HepG2 (cell line): Measurements from ENCODE around the gene XRCC3. TPM values are rescaled to one million over a fixed set of nuclear protein-coding genes. Genes with fewer than 3 reads are reported as not detected.

Source experiments
- ATAC-seq: fragments of 200-7000 bp; cut with Tn5 transposase; 3 replicates; pipeline ENCODE4 v1.9.1; 2020; ENCODE audit warnings: mild to moderate bottlenecking, moderate library complexity
- BruUV-seq: library from RNA; stranded (reverse); fragments of 400-500 nt; replicated peaks from 2 replicates; lab custom pipeline; 2021; lab: Mats Ljungman, UMichigan
- CTCF ChIA-PET: fragments of 300-600 bp; formaldehyde crosslinking; extraction: SDS; loops from one replicate; lab custom pipeline; 2021; ENCODE audit warnings: low total read pairs, inconsistent platforms, low intra/inter-chr PET ratio; lab: Yijun Ruan, JAX
- POLR2A ChIA-PET: fragments of 350-600 bp; sonication (Branson Sonifier 250); formaldehyde crosslinking; loops from one replicate; lab custom pipeline; 2020; ENCODE audit warnings: antibody characterized with exemption, inconsistent platforms; lab: Yijun Ruan, JAX
- DNase-seq: peaks from one replicate; pipeline ENCODE4 v3.0.0-alpha.2; 2015; ENCODE audit warnings: low spot score
- FAIRE-seq: peaks from 3 replicates; lab custom pipeline; 2011; peaks lifted over from hg19 to GRCh38; lab: Jason Lieb, UNC
- H2AFZ ChIP-seq: one replicate; pipeline ENCODE4 v1.6.1; 2011; ENCODE audit warnings: low read length, inconsistent platforms
- H3K27ac ChIP-seq: fragments of 300-600 bp; 3 replicates; pipeline ENCODE4 v1.8.0; 2011; ENCODE audit warnings: mixed run types, mild to moderate bottlenecking, mixed read lengths, low read length, inconsistent platforms; ENCODE audit not compliant: insufficient read depth; ENCODE audit errors: extremely low read length
- H3K27me3 ChIP-seq, 2 experiments: fragments of 200-600 bp in 1 of 2; 2 replicates in 1 of 2; 3 replicates in 1 of 2; pipeline versions ENCODE4 v1.6.0 to v1.8.0; 2011; ENCODE audit warnings: low read length in 2 of 2, mild to moderate bottlenecking in 2 of 2, moderate library complexity in 2 of 2, inconsistent platforms in 1 of 2; ENCODE audit not compliant: insufficient read depth in 2 of 2, control insufficient read depth in 1 of 2
- H3K36me3 ChIP-seq, 2 experiments: fragments of 200-600 bp in 1 of 2; replicated peaks in 1 of 2; 2 replicates in 1 of 2; 3 replicates in 1 of 2; pipeline versions ENCODE4 v1.5.1 to v1.8.0; 2011; ENCODE audit warnings: low read length in 2 of 2, inconsistent platforms in 1 of 2; ENCODE audit not compliant: insufficient read depth in 2 of 2, control insufficient read depth in 1 of 2
- H3K4me1 ChIP-seq: 2 replicates; pipeline ENCODE4 v1.5.1; 2012; ENCODE audit warnings: low read length, inconsistent platforms; ENCODE audit not compliant: insufficient read depth
- H3K4me2 ChIP-seq: 2 replicates; pipeline ENCODE4 v1.6.0; 2011; ENCODE audit warnings: low read depth, low read length, inconsistent platforms
- H3K4me3 ChIP-seq, 3 experiments: fragments of 200-600 bp in 1 of 3; sonication (generic), shearing (Covaris generic) in 1 of 3; replicated peaks in 1 of 3; 2 replicates each; pipeline ENCODE4 v1.5.1; 2011 to 2016; ENCODE audit warnings: low read length in 3 of 3, inconsistent platforms in 2 of 3, low read depth in 2 of 3, mild to moderate bottlenecking in 2 of 3, control low read depth in 1 of 3, mixed read lengths in 1 of 3; ENCODE audit not compliant: insufficient read depth in 1 of 3
- H3K79me2 ChIP-seq: one replicate; pipeline ENCODE4 v1.6.1; 2011; ENCODE audit warnings: low read length, inconsistent platforms; ENCODE audit not compliant: insufficient read depth
- H3K9ac ChIP-seq: 2 replicates; pipeline ENCODE4 v1.6.0; 2011; ENCODE audit warnings: mild to moderate bottlenecking, low read depth, low read length, inconsistent platforms; ENCODE audit not compliant: insufficient read depth
- H3K9me3 ChIP-seq: 2 replicates; pipeline ENCODE4 v1.5.1; 2012; ENCODE audit warnings: mild to moderate bottlenecking, low read length
- H4K20me1 ChIP-seq: 2 replicates; pipeline ENCODE4 v1.6.0; 2011; ENCODE audit warnings: inconsistent platforms, mild to moderate bottlenecking, low read length, moderate library complexity; ENCODE audit not compliant: insufficient read depth
- GLI4 ChIP-seq: sonication (generic); formaldehyde crosslinking; IDR thresholded peaks from 2 replicates; pipeline ENCODE4 v1.5.1; 2020; ENCODE audit warnings: missing genetic modification reagents, mild to moderate bottlenecking, moderate library complexity, borderline replicate concordance
- KMT2B ChIP-seq: IDR thresholded peaks from 2 replicates; pipeline ENCODE4 v1.6.1; 2016; ENCODE audit warnings: missing genetic modification reagents, missing compliant biosample characterization
- ONECUT2 ChIP-seq: sonication (generic); formaldehyde crosslinking; IDR thresholded peaks from 2 replicates; pipeline ENCODE4 v1.4.0; 2020; ENCODE audit warnings: missing genetic modification reagents
- SIN3B ChIP-seq: fragments of 150-350 bp; IDR thresholded peaks from 2 replicates; pipeline ENCODE4 v1.6.1; 2014; ENCODE audit warnings: low read length
- ZBTB7A ChIP-seq: sonication (generic); formaldehyde crosslinking; IDR thresholded peaks from 2 replicates; pipeline ENCODE4 v1.8.0; 2022; ENCODE audit warnings: mild to moderate bottlenecking, missing genetic modification reagents
- ZNF75D ChIP-seq: sonication (generic); formaldehyde crosslinking; IDR thresholded peaks from 2 replicates; pipeline ENCODE4 v1.8.1; 2023; ENCODE audit warnings: missing genetic modification reagents, mild to moderate bottlenecking, borderline replicate concordance
- WGBS: methylation state at CpG from one replicate; pipeline ENCODE4 v1.1.6; 2017; ENCODE audit warnings: low lambda C conversion rate; 5-methylcytosine and 5-hydroxymethylcytosine counted together
- in situ Hi-C: cut with HindIII; loops from 2 replicates; pipeline ENCODE4 v1.10.0; 2017; ENCODE audit warnings: low pct_unique_long_range_greater_than_20kb; ENCODE audit not compliant: extremely low pct_ligation_motif_present
- intact Hi-C: fragments of 100-400 bp; cut with micrococcal nuclease; formaldehyde crosslinking; loops from one replicate; pipeline ENCODE4 v1.10.0; 2022; ENCODE audit not compliant: unreplicated experiment
- polyA plus RNA-seq, 8 experiments: library from polyadenylated mRNA; depleted of rRNA in 3 of 8; stranded (reverse) in 7 of 8; unstranded in 1 of 8; fragments of >200 nt; fragmentation: Illumina TruSeq in 4 of 8; extraction: Trizol in 4 of 8; gene quantifications; 2 replicates each; pipeline versions ENCODE4 v1.2.1 to v1.2.3, GENCODE V29; 2011 to 2016; ENCODE audit warnings: low read depth in 4 of 8, missing spikeins in 1 of 8, mixed read lengths in 1 of 8; ENCODE audit not compliant: insufficient read depth in 1 of 8
- total RNA-seq, 5 experiments: library from RNA; depleted of rRNA; stranded (reverse); fragments of >200 nt; fragmentation: Illumina TruSeq; extraction: Trizol; gene quantifications; 2 replicates each; pipeline ENCODE4 v1.2.3, GENCODE V29; 2016; ENCODE audit warnings: low read depth in 1 of 5
- TF ChIP-seq, protein P1 (sequence below): sonication (generic); formaldehyde crosslinking; IDR thresholded peaks from 2 replicates; pipeline ENCODE4 v1.4.0; 2020; ENCODE audit warnings: missing genetic modification reagents
- TF ChIP-seq, protein P2 (sequence below): sonication (generic); formaldehyde crosslinking; IDR thresholded peaks from 2 replicates; pipeline ENCODE4 v1.5.1; 2020; ENCODE audit warnings: missing genetic modification reagents, mild to moderate bottlenecking, borderline replicate concordance

XRCC3 gene
- total and polyA plus RNA-seq, 2 of the 13 experiments (the other 11 are each of a cell fraction or from before 2014, with no cell fraction given), result 5.4 to 25.8 TPM

DNA sequence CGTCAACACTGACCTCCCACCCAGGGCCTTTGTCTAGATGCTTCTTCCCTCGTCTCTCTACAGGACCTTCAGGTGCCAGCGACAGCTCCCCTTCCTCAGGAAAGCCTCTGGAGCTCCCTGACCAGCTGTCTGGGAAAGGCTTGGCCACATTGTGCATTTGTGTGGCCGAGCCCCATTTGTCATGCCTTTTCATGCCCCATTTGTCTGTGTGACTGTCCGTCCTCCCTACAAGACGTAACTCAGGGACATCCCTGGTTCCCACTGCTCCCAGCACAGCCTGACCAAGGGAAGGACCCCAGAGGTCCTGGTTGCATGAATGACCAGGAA is 24.2 kb upstream of the XRCC3 start:
- Histone ChIP-seq H3K9ac (no peak overlapping the region), H2AFZ (no peak overlapping the region), H3K9me3 (no peaks in the 10 kb centered on the region), H3K4me1 (0 out of 2 replicates have a peak, but pooled peaks cover 10% of the 10 kb centered on the region), H3K27me3 (no peaks in the 10 kb centered on the region), H4K20me1 (no peaks in the 10 kb centered on the region), H3K36me3 (peaks cover 9 to 25% of the 10 kb centered on the region in 2 experiments; a peak in 4 of 5 replicates), H3K4me3 (no peak overlapping the region), H3K27ac (no peak overlapping the region), H3K4me2 (no peak overlapping the region), H3K79me2 (no peaks in the 10 kb centered on the region)
- TF ChIP-seq, protein P1, sequence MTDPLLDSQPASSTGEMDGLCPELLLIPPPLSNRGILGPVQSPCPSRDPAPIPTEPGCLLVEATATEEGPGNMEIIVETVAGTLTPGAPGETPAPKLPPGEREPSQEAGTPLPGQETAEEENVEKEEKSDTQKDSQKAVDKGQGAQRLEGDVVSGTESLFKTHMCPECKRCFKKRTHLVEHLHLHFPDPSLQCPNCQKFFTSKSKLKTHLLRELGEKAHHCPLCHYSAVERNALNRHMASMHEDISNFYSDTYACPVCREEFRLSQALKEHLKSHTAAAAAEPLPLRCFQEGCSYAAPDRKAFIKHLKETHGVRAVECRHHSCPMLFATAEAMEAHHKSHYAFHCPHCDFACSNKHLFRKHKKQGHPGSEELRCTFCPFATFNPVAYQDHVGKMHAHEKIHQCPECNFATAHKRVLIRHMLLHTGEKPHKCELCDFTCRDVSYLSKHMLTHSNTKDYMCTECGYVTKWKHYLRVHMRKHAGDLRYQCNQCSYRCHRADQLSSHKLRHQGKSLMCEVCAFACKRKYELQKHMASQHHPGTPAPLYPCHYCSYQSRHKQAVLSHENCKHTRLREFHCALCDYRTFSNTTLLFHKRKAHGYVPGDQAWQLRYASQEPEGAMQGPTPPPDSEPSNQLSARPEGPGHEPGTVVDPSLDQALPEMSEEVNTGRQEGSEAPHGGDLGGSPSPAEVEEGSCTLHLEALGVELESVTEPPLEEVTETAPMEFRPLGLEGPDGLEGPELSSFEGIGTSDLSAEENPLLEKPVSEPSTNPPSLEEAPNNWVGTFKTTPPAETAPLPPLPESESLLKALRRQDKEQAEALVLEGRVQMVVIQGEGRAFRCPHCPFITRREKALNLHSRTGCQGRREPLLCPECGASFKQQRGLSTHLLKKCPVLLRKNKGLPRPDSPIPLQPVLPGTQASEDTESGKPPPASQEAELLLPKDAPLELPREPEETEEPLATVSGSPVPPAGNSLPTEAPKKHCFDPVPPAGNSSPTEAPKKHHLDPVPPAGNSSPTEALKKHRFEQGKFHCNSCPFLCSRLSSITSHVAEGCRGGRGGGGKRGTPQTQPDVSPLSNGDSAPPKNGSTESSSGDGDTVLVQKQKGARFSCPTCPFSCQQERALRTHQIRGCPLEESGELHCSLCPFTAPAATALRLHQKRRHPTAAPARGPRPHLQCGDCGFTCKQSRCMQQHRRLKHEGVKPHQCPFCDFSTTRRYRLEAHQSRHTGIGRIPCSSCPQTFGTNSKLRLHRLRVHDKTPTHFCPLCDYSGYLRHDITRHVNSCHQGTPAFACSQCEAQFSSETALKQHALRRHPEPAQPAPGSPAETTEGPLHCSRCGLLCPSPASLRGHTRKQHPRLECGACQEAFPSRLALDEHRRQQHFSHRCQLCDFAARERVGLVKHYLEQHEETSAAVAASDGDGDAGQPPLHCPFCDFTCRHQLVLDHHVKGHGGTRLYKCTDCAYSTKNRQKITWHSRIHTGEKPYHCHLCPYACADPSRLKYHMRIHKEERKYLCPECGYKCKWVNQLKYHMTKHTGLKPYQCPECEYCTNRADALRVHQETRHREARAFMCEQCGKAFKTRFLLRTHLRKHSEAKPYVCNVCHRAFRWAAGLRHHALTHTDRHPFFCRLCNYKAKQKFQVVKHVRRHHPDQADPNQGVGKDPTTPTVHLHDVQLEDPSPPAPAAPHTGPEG (CRISPR knock-in tag), result no peak
- TF ChIP-seq GLI4 (CRISPR knock-in tag) (no peak), ZNF75D (CRISPR knock-in tag) (no peak), SIN3B (no peak), ONECUT2 (no peak), ZBTB7A (CRISPR knock-in tag) (no peak), KMT2B (no peak)
- TF ChIP-seq, protein P2, sequence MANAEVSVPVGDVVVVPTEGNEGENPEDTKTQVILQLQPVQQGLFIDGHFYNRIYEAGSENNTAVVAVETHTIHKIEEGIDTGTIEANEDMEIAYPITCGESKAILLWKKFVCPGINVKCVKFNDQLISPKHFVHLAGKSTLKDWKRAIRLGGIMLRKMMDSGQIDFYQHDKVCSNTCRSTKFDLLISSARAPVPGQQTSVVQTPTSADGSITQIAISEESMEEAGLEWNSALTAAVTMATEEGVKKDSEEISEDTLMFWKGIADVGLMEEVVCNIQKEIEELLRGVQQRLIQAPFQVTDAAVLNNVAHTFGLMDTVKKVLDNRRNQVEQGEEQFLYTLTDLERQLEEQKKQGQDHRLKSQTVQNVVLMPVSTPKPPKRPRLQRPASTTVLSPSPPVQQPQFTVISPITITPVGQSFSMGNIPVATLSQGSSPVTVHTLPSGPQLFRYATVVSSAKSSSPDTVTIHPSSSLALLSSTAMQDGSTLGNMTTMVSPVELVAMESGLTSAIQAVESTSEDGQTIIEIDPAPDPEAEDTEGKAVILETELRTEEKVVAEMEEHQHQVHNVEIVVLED (CRISPR knock-in tag), result no peak
- WGBS, result 97% methylated on average over 6 of the region's 6 CpGs
- in situ Hi-C loops (no loop called here), intact Hi-C loops (no loop called here)
- no peak for ATAC-seq
- ChIA-PET POLR2A (no interaction called here), CTCF (no interaction called here)
- FAIRE-seq, result no peak
- BruUV-seq, result no TSS peak
- no peak for DNase-seq
